Kidney epithelial cell (primary cell): ENCODE data around the gene CLDN19. TPM values are rescaled to one million over a fixed set of nuclear protein-coding genes. Genes with fewer than 3 reads are reported as not detected.

Source experiments
- DNase-seq: peaks from one replicate; pipeline ENCODE4 v3.0.0-alpha.2; 2010; ENCODE audit warnings: low read depth
- H3K27me3 ChIP-seq: 2 replicates; pipeline ENCODE4 v1.6.0; 2011; ENCODE audit warnings: low read length; ENCODE audit not compliant: control insufficient read depth, insufficient read depth
- H3K36me3 ChIP-seq: 2 replicates; pipeline ENCODE4 v1.5.1; 2011; ENCODE audit warnings: low read length; ENCODE audit not compliant: control insufficient read depth, insufficient read depth
- H3K4me3 ChIP-seq: 2 replicates; pipeline ENCODE4 v1.5.1; 2011; ENCODE audit warnings: low read depth, mild to moderate bottlenecking, control low read depth, low read length
- total RNA-seq: library from RNA; depleted of rRNA; stranded (reverse); fragments of >200 nt; gene quantifications from 2 replicates; pipeline ENCODE4 v1.2.3, GENCODE V29; 2015
- TF ChIP-seq, protein P1 (sequence below): IDR thresholded peaks from 2 replicates; pipeline ENCODE4 v1.5.1; 2011; ENCODE audit warnings: mild to moderate bottlenecking, moderate library complexity, low read length, control low read depth, inconsistent platforms; ENCODE audit not compliant: insufficient read depth, poor library complexity, severe bottlenecking

Gene CLDN19
- total RNA-seq, 1 donor from 2014 or later = 0.08 TPM

DNA sequence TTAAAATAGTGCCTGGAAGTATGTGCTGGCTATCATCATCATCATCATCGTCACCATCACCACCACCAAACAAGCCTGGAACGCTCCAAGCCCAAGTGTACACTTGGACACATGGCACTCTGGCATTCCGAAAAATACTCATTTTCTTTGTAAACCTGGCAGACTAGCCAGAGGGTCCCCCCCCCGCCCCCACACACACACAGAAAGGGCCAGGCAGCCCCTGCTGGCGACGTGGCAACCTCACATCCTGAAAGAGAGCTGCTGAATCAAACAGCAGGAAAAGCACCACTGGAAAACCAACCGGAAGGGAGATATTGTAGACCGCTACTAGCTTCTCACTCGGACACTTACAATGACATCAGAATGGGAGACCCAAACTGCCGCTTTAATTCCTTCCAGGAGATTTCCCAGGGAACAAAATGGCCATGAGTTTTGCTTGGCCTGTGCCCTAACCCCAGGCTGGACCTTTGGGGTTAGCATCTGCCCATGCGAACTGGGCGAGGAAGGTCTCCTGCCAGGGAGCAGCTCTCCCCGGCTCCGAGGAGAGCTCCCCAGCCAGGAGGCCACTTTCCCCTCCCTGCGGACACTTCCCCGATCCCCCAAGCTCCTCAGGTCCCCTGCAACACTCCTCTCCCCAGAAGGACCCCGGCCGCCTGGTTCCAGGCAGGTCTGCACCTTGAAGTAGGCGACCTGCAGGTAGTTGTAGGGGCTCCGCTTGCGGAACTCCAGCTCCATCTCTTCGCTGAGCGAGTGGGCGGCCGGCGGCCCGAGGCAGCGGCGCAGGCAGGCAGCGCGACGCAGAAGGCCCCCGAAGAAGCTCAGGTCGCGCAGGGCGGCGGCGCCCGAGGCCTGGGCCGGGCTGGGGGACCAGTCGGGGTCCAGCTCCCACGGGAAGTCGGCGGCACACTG lies 26.1 kb upstream of the CLDN19 start:
- peak; percentile 50 for DNase-seq
- TF ChIP-seq, protein P1, sequence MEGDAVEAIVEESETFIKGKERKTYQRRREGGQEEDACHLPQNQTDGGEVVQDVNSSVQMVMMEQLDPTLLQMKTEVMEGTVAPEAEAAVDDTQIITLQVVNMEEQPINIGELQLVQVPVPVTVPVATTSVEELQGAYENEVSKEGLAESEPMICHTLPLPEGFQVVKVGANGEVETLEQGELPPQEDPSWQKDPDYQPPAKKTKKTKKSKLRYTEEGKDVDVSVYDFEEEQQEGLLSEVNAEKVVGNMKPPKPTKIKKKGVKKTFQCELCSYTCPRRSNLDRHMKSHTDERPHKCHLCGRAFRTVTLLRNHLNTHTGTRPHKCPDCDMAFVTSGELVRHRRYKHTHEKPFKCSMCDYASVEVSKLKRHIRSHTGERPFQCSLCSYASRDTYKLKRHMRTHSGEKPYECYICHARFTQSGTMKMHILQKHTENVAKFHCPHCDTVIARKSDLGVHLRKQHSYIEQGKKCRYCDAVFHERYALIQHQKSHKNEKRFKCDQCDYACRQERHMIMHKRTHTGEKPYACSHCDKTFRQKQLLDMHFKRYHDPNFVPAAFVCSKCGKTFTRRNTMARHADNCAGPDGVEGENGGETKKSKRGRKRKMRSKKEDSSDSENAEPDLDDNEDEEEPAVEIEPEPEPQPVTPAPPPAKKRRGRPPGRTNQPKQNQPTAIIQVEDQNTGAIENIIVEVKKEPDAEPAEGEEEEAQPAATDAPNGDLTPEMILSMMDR = peak; percentile 68

DNA sequence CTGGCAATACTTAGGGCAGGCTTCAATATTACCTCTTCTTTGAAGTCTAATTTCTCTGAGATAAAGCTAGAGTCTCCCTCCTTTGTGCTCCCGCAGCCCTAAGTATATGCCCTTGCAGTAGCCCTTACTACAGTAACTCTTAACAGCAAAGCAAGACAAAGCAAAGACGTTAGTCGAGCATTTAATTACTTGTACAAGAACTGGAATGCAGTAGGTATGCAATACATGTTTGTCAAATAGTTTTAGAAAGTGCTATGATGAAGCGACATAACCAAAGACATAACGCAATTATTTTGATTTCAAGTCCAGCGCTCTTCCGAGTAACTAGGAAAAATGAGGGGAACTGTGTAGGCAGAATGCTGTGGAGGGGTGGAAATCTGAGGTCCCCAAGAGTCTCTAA lies 25.2 kb upstream of the CLDN19 start:
- Histone ChIP-seq H3K27me3 (no peaks in the 10 kb centered on the region), H3K36me3 (no peaks in the 10 kb centered on the region), H3K4me3 (peak overlapping the region; percentile 96)
- no peak for DNase-seq
- TF ChIP-seq, protein P1 = no peak

More for the DNA sequence above, 26.1 kb upstream of the CLDN19 start:
- Histone ChIP-seq H3K27me3 (no peaks in the 10 kb centered on the region), H3K36me3 (no peaks in the 10 kb centered on the region), H3K4me3 (peak overlapping the region; percentile 96)

DNA sequence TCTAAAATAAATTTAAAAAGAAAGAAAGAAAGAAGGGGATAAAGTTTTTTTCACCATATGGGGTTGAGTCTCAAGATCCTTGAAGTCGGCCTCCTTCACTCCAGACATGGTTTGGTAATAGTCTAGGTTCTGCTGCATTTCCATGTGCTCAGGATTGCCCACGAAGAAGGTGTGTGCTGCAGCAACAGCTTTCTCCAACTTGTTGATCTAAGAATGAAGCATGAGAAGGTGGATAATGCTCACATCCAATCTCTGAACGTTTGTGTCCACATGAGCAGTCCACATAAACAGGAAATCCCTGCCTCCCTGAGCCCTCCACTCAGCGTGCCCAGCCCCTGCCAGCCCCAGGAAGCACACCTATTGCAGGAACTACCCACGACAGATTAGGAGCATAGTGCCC lies 22.2 kb upstream of the CLDN19 start:
- no peak for DNase-seq
- no peaks in the 10 kb centered on the region for H3K27me3 ChIP-seq
- TF ChIP-seq, protein P1 = no peak
- no peaks in the 10 kb centered on the region for H3K36me3 ChIP-seq
- no peak overlapping the region for H3K4me3 ChIP-seq

DNA sequence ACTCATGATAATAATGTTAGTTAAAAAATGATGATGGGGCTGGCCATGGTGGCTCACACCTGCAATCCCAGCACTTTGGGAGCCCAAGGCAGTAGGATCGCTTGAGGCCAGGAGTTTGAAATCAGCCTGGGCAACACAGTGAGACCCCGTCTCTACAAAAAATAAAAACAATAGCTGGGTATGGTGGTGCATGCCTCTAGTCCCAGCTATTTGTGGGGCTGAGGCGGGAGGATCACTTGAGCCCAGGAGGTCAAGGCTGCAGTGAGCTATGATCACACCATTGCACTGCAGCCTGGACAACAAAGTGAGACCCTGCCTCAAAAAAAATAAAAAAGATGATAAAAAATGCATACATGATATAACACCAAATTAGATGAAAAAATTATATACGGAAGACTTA lies 21.5 kb upstream of the CLDN19 start:
- TF ChIP-seq, protein P1 = no peak
- H3K4me3 ChIP-seq = no peak overlapping the region
- H3K27me3 ChIP-seq = no peaks in the 10 kb centered on the region
- DNase-seq = no peak
- peaks cover under 1% of the 10 kb centered on the region for H3K36me3 ChIP-seq

DNA sequence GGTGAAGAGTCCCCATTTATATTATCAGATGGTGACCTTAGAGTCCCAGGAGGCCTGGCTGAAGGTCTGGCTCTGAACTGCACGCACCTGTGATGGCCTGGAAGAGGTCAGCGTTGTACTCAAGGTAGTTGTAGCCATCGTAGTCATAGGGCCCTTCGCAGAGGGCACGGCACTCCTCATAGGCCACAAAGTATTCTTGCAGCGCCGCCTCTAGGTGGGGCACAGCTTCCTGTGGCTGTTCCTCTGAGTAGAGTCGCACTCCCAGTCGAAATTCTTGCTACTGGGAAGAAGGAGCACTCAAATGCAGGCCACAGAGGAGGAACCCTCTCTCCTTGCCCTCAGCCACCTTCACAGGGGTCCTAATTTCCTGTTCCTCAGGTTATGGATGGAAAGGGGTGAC lies 19.1 kb upstream of the CLDN19 start:
- DNase-seq = no peak
- TF ChIP-seq, protein P1 = no peak
- H3K36me3 ChIP-seq = peaks cover 2% of the 10 kb centered on the region
- H3K4me3 ChIP-seq = no peak overlapping the region
- no peaks in the 10 kb centered on the region for H3K27me3 ChIP-seq
